IPS-NIHi11 (cell line): ENCODE data around the gene TAPBPL.
"Not testable (repeated sequence)": the region's sequence is repeated elsewhere in the genome, so short reads cannot be mapped to it uniquely, and the experiment has no call there.

Source experiments
- DNase-seq: peaks from one replicate; pipeline ENCODE4 v3.0.0; 2012; ENCODE audit warnings: mixed read lengths, low spot score

The TAPBPL gene

GRCh38 chr12:6462234-6462995 lies 10.6 kb downstream of the TAPBPL start:
- DNase-seq, result no peak

GRCh38 chr12:6463216-6463615 lies 11.4 kb downstream of the TAPBPL start:
- DNase-seq, result no peak

- DNase-seq, result no peak
Observed at GRCh38 chr12:6463858-6464257, 12.0 kb downstream of the TAPBPL start.

GRCh38 chr12:6464531-6464930 lies 12.7 kb downstream of the TAPBPL start:
- no peak for DNase-seq

- peak; percentile 77 for DNase-seq
Observed at GRCh38 chr12:6465467-6466183, 13.8 kb downstream of the TAPBPL start.

GRCh38 chr12:6466184-6466573 lies 14.3 kb downstream of the TAPBPL start:
- DNase-seq, result no peak

- DNase-seq, result not testable (repeated sequence)
Observed at GRCh38 chr12:6466751-6467150, 14.9 kb downstream of the TAPBPL start.

GRCh38 chr12:6467571-6468282 lies 15.9 kb downstream of the TAPBPL start:
- not testable (repeated sequence) for DNase-seq

- no peak for DNase-seq
Observed at GRCh38 chr12:6468283-6468575, 16.4 kb downstream of the TAPBPL start.

GRCh38 chr12:6469092-6469491 lies 17.2 kb downstream of the TAPBPL start:
- DNase-seq, result no peak

- no peak for DNase-seq
Observed at GRCh38 chr12:6469609-6470374, 17.9 kb downstream of the TAPBPL start.

- peak; percentile 100 for DNase-seq
Observed at GRCh38 chr12:6470375-6471163, 18.7 kb downstream of the TAPBPL start, which contains the start of gene VAMP1. Gene VAMP1 (minus strand): TSS chr12:6470677. CDS start chr12:6470531, 146 bp downstream.

GRCh38 chr12:6471989-6472360 lies 20.1 kb downstream of the TAPBPL start:
- no peak for DNase-seq

- DNase-seq, result no peak
Observed at GRCh38 chr12:6472491-6472890, 20.6 kb downstream of the TAPBPL start.

- DNase-seq, result not testable (repeated sequence)
Observed at GRCh38 chr12:6475233-6475975, 23.6 kb downstream of the TAPBPL start.

GRCh38 chr12:6476489-6476888 lies 24.6 kb downstream of the TAPBPL start:
- DNase-seq, result no peak

GRCh38 chr12:6477601-6478377 lies 25.9 kb downstream of the TAPBPL start:
- DNase-seq, result not testable (repeated sequence)

GRCh38 chr12:6478416-6478815 lies 26.6 kb downstream of the TAPBPL start:
- DNase-seq, result no peak

GRCh38 chr12:6488240-6488639 lies 36.4 kb downstream of the TAPBPL start:
- no peak for DNase-seq

GRCh38 chr12:6489449-6489848 lies 37.6 kb downstream of the TAPBPL start:
- no peak for DNase-seq
